HepG2 (cell line): ENCODE results near the gene RGS10. TPM values are rescaled to one million over a fixed set of nuclear protein-coding genes. Genes with fewer than 3 reads are reported as not detected.

Source experiments
- ELF3 ChIP-seq: IDR thresholded peaks from 2 replicates; pipeline ENCODE4 v1.6.1; 2016; ENCODE audit warnings: missing genetic modification reagents, missing compliant biosample characterization
- EP300 ChIP-seq, 3 experiments: sonication (generic) in 1 of 3; formaldehyde crosslinking in 1 of 3; IDR thresholded peaks; 2 replicates each; pipeline versions ENCODE4 v1.5.1 to v1.6.1; 2011 to 2020; ENCODE audit warnings: low read depth in 2 of 3, low read length in 2 of 3, borderline replicate concordance in 1 of 3, improper control_type of control experiment in 1 of 3, mild to moderate bottlenecking in 1 of 3, missing genetic modification reagents in 1 of 3, moderate library complexity in 1 of 3
- FOXP1 ChIP-seq, 2 experiments: fragments of 450-650 bp in 1 of 2; IDR thresholded peaks; 2 replicates each; pipeline ENCODE4 v1.6.1; 2017 to 2018; ENCODE audit warnings: antibody characterized with exemption in 1 of 2
- NFKB2 ChIP-seq: sonication (generic); formaldehyde crosslinking; IDR thresholded peaks from 2 replicates; pipeline ENCODE4 v1.4.0; 2020; ENCODE audit warnings: missing genetic modification reagents, borderline replicate concordance
- SMAD9 ChIP-seq: sonication (generic); formaldehyde crosslinking; IDR thresholded peaks from 2 replicates; pipeline ENCODE4 v1.5.1; 2020; ENCODE audit warnings: mild to moderate bottlenecking, missing genetic modification reagents
- SNAPC4 ChIP-seq: sonication (generic); formaldehyde crosslinking; IDR thresholded peaks from 2 replicates; pipeline ENCODE4 v1.4.0; 2020; ENCODE audit warnings: mild to moderate bottlenecking, missing genetic modification reagents
- YEATS4 ChIP-seq: sonication (generic); formaldehyde crosslinking; IDR thresholded peaks from 2 replicates; pipeline ENCODE4 v1.4.0; 2020; ENCODE audit warnings: missing genetic modification reagents, borderline replicate concordance
- ZNF12 ChIP-seq: sonication (generic); formaldehyde crosslinking; IDR thresholded peaks from 2 replicates; pipeline ENCODE4 v1.5.0; 2020; ENCODE audit warnings: missing genetic modification reagents
- ZNF274 ChIP-seq: sonication (generic); formaldehyde crosslinking; IDR thresholded peaks from 2 replicates; pipeline ENCODE4 v1.5.1; 2020; ENCODE audit warnings: mild to moderate bottlenecking, missing genetic modification reagents
- polyA plus RNA-seq, 8 experiments: library from polyadenylated mRNA; depleted of rRNA in 3 of 8; stranded (reverse) in 7 of 8; unstranded in 1 of 8; fragments of >200 nt; fragmentation: Illumina TruSeq in 4 of 8; extraction: Trizol in 4 of 8; gene quantifications; 2 replicates each; pipeline versions ENCODE4 v1.2.1 to v1.2.3, GENCODE V29; 2011 to 2016; ENCODE audit warnings: low read depth in 4 of 8, missing spikeins in 1 of 8, mixed read lengths in 1 of 8; ENCODE audit not compliant: insufficient read depth in 1 of 8
- total RNA-seq, 5 experiments: library from RNA; depleted of rRNA; stranded (reverse); fragments of >200 nt; fragmentation: Illumina TruSeq; extraction: Trizol; gene quantifications; 2 replicates each; pipeline ENCODE4 v1.2.3, GENCODE V29; 2016; ENCODE audit warnings: low read depth in 1 of 5
- TF ChIP-seq, protein P1 (sequence below): sonication (generic); formaldehyde crosslinking; IDR thresholded peaks from 2 replicates; pipeline ENCODE4 v1.4.0; 2020; ENCODE audit warnings: missing genetic modification reagents
- TF ChIP-seq, protein P2 (sequence below): sonication (generic); formaldehyde crosslinking; IDR thresholded peaks from 2 replicates; pipeline ENCODE4 v1.5.1; 2020; ENCODE audit warnings: missing genetic modification reagents, mild to moderate bottlenecking, borderline replicate concordance
- TF ChIP-seq, protein P3 (sequence below): sonication (generic); formaldehyde crosslinking; IDR thresholded peaks from 2 replicates; pipeline ENCODE4 v1.8.0; 2022; ENCODE audit warnings: low read depth, missing genetic modification reagents

The RGS10 gene
- total and polyA plus RNA-seq, 2 of the 13 experiments (the other 11 are each of a cell fraction or from before 2014, with no cell fraction given), result 1.7 to 5.1 TPM

GRCh38 chr10:119498889-119499676 is 43.4 kb downstream of the RGS10 start (continued):
- TF ChIP-seq, protein P1, sequence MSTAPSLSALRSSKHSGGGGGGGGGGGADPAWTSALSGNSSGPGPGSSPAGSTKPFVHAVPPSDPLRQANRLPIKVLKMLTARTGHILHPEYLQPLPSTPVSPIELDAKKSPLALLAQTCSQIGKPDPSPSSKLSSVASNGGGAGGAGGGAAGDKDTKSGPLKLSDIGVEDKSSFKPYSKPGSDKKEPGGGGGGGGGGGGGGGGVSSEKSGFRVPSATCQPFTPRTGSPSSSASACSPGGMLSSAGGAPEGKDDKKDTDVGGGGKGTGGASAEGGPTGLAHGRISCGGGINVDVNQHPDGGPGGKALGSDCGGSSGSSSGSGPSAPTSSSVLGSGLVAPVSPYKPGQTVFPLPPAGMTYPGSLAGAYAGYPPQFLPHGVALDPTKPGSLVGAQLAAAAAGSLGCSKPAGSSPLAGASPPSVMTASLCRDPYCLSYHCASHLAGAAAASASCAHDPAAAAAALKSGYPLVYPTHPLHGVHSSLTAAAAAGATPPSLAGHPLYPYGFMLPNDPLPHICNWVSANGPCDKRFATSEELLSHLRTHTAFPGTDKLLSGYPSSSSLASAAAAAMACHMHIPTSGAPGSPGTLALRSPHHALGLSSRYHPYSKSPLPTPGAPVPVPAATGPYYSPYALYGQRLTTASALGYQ (CRISPR knock-in tag), result peak; percentile 71; the same call in 1 of the 2 replicates
- TF ChIP-seq ZNF12 (CRISPR knock-in tag), result peak; percentile 37; the same call in 1 of the 2 replicates
- TF ChIP-seq ELF3, result peak; percentile 79
- TF ChIP-seq ZNF274 (CRISPR knock-in tag), result 0 out of 2 replicates have a peak, but pooled peaks have one; percentile 54
- TF ChIP-seq, protein P2, sequence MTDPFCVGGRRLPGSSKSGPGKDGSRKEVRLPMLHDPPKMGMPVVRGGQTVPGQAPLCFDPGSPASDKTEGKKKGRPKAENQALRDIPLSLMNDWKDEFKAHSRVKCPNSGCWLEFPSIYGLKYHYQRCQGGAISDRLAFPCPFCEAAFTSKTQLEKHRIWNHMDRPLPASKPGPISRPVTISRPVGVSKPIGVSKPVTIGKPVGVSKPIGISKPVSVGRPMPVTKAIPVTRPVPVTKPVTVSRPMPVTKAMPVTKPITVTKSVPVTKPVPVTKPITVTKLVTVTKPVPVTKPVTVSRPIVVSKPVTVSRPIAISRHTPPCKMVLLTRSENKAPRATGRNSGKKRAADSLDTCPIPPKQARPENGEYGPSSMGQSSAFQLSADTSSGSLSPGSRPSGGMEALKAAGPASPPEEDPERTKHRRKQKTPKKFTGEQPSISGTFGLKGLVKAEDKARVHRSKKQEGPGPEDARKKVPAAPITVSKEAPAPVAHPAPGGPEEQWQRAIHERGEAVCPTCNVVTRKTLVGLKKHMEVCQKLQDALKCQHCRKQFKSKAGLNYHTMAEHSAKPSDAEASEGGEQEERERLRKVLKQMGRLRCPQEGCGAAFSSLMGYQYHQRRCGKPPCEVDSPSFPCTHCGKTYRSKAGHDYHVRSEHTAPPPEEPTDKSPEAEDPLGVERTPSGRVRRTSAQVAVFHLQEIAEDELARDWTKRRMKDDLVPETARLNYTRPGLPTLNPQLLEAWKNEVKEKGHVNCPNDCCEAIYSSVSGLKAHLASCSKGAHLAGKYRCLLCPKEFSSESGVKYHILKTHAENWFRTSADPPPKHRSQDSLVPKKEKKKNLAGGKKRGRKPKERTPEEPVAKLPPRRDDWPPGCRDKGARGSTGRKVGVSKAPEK, result no peak
- TF ChIP-seq EP300 (IDR thresholded peaks at IDR 0.05; ENCODE audit: low read depth in 2 of 2, low read length in 2 of 2), result peak in 1 of 2 experiments; percentile 70; a peak in 2 of 4 replicates
- peak; percentile 72 for TF ChIP-seq EP300 (CRISPR knock-in tag; IDR thresholded peaks at IDR 0.05; ENCODE audit: borderline replicate concordance)
- peak; percentile 49; the same call in 1 of the 2 replicates for TF ChIP-seq NFKB2 (CRISPR knock-in tag)
- no peak for TF ChIP-seq FOXP1 (IDR thresholded peaks at IDR 0.05)
- TF ChIP-seq FOXP1 (CRISPR knock-in tag; IDR thresholded peaks at IDR 0.05), result peak; percentile 44; the same call in 1 of the 2 replicates
- peak; percentile 40; the same call in 1 of the 2 replicates for TF ChIP-seq YEATS4 (CRISPR knock-in tag)
- TF ChIP-seq SNAPC4 (CRISPR knock-in tag), result no peak
- TF ChIP-seq, protein P3, sequence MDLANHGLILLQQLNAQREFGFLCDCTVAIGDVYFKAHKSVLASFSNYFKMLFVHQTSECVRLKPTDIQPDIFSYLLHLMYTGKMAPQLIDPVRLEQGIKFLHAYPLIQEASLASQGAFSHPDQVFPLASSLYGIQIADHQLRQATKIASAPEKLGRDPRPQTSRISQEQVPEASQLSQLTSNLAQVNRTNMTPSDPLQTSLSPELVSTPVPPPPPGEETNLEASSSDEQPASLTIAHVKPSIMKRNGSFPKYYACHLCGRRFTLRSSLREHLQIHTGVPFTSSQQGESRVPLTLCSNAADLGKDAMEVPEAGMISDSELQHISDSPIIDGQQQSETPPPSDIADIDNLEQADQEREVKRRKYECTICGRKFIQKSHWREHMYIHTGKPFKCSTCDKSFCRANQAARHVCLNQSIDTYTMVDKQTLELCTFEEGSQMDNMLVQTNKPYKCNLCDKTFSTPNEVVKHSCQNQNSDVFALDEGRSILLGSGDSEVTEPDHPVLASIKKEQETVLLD (CRISPR knock-in tag), result no peak
- TF ChIP-seq SMAD9 (CRISPR knock-in tag), result no peak
